Endothelial cell of umbilical vein (primary cell): ENCODE data around the gene NIN. TPM values are rescaled to one million over a fixed set of nuclear protein-coding genes. Genes with fewer than 3 reads are reported as not detected.

ENCODE experiments used
- BruUV-seq: library from RNA; stranded (reverse); fragments of 400-500 nt; replicated peaks from 2 replicates; lab custom pipeline; 2021; lab: Mats Ljungman, UMichigan
- CTCF ChIA-PET: fragments of 300-600, 350-600 bp; sonication (Branson Sonifier 250); formaldehyde crosslinking; loops from one replicate; lab custom pipeline; 2021; ENCODE audit warnings: antibody characterized with exemption, inconsistent platforms; lab: Charles Lee
- POLR2A ChIA-PET: fragments of 300-600, 350-600 bp; sonication (Branson Sonifier 250); formaldehyde crosslinking; loops from one replicate; lab custom pipeline; 2021; ENCODE audit warnings: antibody characterized with exemption, inconsistent platforms; lab: Charles Lee
- DNase-seq: peaks from one replicate; pipeline ENCODE4 v3.0.0-alpha.2; 2011; ENCODE audit warnings: low read depth, low spot score
- FAIRE-seq: peaks from 2 replicates; lab custom pipeline; 2011; peaks lifted over from hg19 to GRCh38; lab: Jason Lieb, UNC
- H2AFZ ChIP-seq: 2 replicates; pipeline ENCODE4 v1.6.0; 2012; ENCODE audit warnings: low read depth, low read length, control low read depth, inconsistent platforms
- H3K27ac ChIP-seq: 2 replicates; pipeline ENCODE4 v1.5.1; 2011; ENCODE audit warnings: low read depth, mild to moderate bottlenecking, control low read depth, low read length, moderate library complexity; ENCODE audit not compliant: insufficient read depth
- H3K27me3 ChIP-seq, 2 experiments: 2 replicates each; pipeline versions ENCODE4 v1.6.0 to v1.6.1; 2011; ENCODE audit warnings: low read length in 2 of 2, mixed read lengths in 1 of 2; ENCODE audit not compliant: control insufficient read depth in 2 of 2, insufficient read depth in 2 of 2
- H3K36me3 ChIP-seq, 2 experiments: 2 replicates in 1 of 2; 3 replicates in 1 of 2; pipeline ENCODE4 v1.5.1; 2011; ENCODE audit warnings: low read length in 2 of 2, mild to moderate bottlenecking in 1 of 2, moderate library complexity in 1 of 2; ENCODE audit not compliant: control insufficient read depth in 2 of 2, insufficient read depth in 2 of 2; ENCODE audit errors: extremely low read depth in 1 of 2
- H3K4me1 ChIP-seq: 3 replicates; pipeline ENCODE4 v1.5.1; 2011; ENCODE audit warnings: mild to moderate bottlenecking, low read length; ENCODE audit not compliant: control insufficient read depth, insufficient read depth; ENCODE audit errors: extremely low read depth
- H3K4me2 ChIP-seq: 2 replicates; pipeline ENCODE4 v1.6.1; 2011; ENCODE audit warnings: low read length, control low read depth, mixed read lengths; ENCODE audit not compliant: insufficient read depth
- H3K4me3 ChIP-seq, 3 experiments: fragments of 200-600 bp in 1 of 3; sonication (generic), shearing (Covaris generic) in 1 of 3; replicated peaks in 1 of 3; 2 replicates each; pipeline ENCODE4 v1.5.1; 2011 to 2016; ENCODE audit warnings: control low read depth in 3 of 3, low read length in 3 of 3, mild to moderate bottlenecking in 2 of 3, inconsistent platforms in 1 of 3, low read depth in 1 of 3, moderate library complexity in 1 of 3; ENCODE audit not compliant: insufficient read depth in 1 of 3
- H3K79me2 ChIP-seq: 2 replicates; pipeline ENCODE4 v1.6.0; 2012; ENCODE audit warnings: low read length, inconsistent platforms; ENCODE audit not compliant: control insufficient read depth, insufficient read depth
- H3K9ac ChIP-seq: replicated peaks from 2 replicates; pipeline ENCODE3; 2011; ENCODE audit warnings: low read length, control low read depth; ENCODE audit not compliant: insufficient read depth; ENCODE audit errors: extremely low read depth
- H3K9me1 ChIP-seq: replicated peaks from 3 replicates; pipeline ENCODE4 v1.6.0; 2011; ENCODE audit warnings: mild to moderate bottlenecking, low read length; ENCODE audit not compliant: control insufficient read depth, insufficient read depth; ENCODE audit errors: extremely low read depth
- H3K9me3 ChIP-seq: replicated peaks from 2 replicates; pipeline ENCODE4 v1.5.1; 2012; ENCODE audit warnings: low read length, inconsistent platforms; ENCODE audit not compliant: control insufficient read depth, insufficient read depth
- H4K20me1 ChIP-seq: replicated peaks from 2 replicates; pipeline ENCODE3; 2011; ENCODE audit warnings: mild to moderate bottlenecking, low read length; ENCODE audit not compliant: control insufficient read depth, insufficient read depth; ENCODE audit errors: extremely low read depth
- CTCF ChIP-seq, 2 donors: IDR thresholded peaks; 1 replicate in 1 of 2; 2 replicates in 1 of 2; pipeline ENCODE4 v1.5.1; 2011; ENCODE audit warnings: low read length in 2 of 2, mild to moderate bottlenecking in 2 of 2, moderate library complexity in 2 of 2, control low read depth in 1 of 2, inconsistent platforms in 1 of 2, low read depth in 1 of 2; ENCODE audit not compliant: insufficient read depth in 1 of 2; ENCODE audit errors: extremely low read depth in 1 of 2
- GATA2 ChIP-seq: IDR thresholded peaks from 2 replicates; pipeline ENCODE4 v1.7.0; 2011; ENCODE audit warnings: low read depth, mild to moderate bottlenecking, moderate library complexity, mixed read lengths, low read length; ENCODE audit not compliant: insufficient read length, insufficient read depth
- JUN ChIP-seq: IDR thresholded peaks from 2 replicates; pipeline ENCODE4 v1.6.1; 2011; ENCODE audit warnings: borderline replicate concordance, low read depth; ENCODE audit not compliant: insufficient read length, insufficient read depth
- MYC ChIP-seq: IDR thresholded peaks from one replicate; pipeline ENCODE4 v1.6.1; 2011; ENCODE audit warnings: mild to moderate bottlenecking, low read depth, low read length
- POLR2A ChIP-seq: IDR thresholded peaks from 2 replicates; pipeline ENCODE4 v1.6.1; 2012; ENCODE audit warnings: low read depth, mild to moderate bottlenecking, control low read depth, low read length
- dilution Hi-C: fragments of 300-500 bp; cut with MboI; formaldehyde crosslinking; loops from one replicate; pipeline ENCODE4 v1.15.0; 2019; ENCODE audit warnings: low sequenced_read_pairs; ENCODE audit not compliant: extremely low pct_ligation_motif_present
- intact Hi-C: fragments of 100-400 bp; cut with micrococcal nuclease; formaldehyde crosslinking; loops from one replicate; pipeline ENCODE4 v1.10.0; 2022
- polyA plus RNA-seq, 4 experiments: library from polyadenylated mRNA; depleted of rRNA in 3 of 4; stranded (reverse) in 3 of 4; unstranded in 1 of 4; fragments of >200 nt; gene quantifications; 2 replicates each; pipeline versions ENCODE4 v1.2.1 to v1.2.3, GENCODE V29; 2011 to 2012; ENCODE audit warnings: missing spikeins in 1 of 4
- small RNA-seq: library from RNA; depleted of rRNA; stranded (forward); fragments of <200 nt; gene quantifications from one replicate; pipeline ENCODE3, GENCODE V24; 2012; ENCODE audit warnings: low replicate concordance, low read depth; ENCODE audit not compliant: insufficient read depth, insufficient read length
- total RNA-seq: library from RNA; stranded (reverse); gene quantifications from 2 replicates; pipeline ENCODE4 v1.2.3, GENCODE V29; 2021

The NIN gene
- total and polyA plus RNA-seq, 2 donors (not counting 3 experiments of a cell fraction or from before 2014, with no cell fraction given), result 7.1 to 76.3 TPM

DNA sequence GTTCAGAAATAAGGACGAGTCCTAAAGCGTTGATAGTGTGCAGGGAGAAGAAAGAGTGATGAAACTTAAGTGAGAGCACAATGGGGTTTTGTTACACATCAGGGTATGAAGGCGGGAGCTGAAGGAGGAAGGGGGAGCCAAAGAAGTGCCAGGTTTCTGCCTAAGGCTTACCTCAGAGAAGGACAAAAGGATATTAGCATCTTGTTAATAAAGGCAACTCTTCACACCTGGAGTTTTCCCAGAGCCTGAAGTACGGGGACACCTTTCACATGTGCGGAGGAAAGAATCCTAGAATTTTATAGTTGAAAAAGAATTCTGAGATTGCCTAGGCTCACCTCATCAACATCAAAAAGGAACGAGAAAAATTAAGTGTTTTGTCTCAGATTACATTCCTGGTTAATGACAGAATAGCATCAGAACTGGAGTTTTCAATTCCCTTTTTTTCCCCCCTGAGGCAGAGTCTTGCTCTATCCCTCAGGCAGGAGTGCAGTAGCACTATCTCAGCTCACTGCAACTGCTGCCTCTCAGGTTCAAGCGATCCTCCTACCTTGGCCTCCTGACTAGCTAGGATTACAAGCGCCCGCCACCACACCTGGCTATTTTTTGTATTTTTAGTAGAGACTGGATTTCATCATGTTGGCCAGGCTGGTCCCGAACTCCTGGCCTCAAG, 160.6 kb downstream of the NIN start:
- Histone ChIP-seq H2AFZ (no peak overlapping the region), H3K9me1 (no peaks in the 10 kb centered on the region), H3K4me2 (no peak overlapping the region), H3K27ac (no peak overlapping the region), H3K36me3 (peaks cover 0 to 1% of the 10 kb centered on the region in 2 experiments), H4K20me1 (peaks cover 3% of the 10 kb centered on the region), H3K9me3 (no peaks in the 10 kb centered on the region), H3K27me3 (no peaks in the 10 kb centered on the region), H3K9ac (no peak overlapping the region), H3K4me3 (no peak overlapping the region), H3K4me1 (peaks cover 23% of the 10 kb centered on the region), H3K79me2 (peaks cover 24% of the 10 kb centered on the region)
- no peak for FAIRE-seq
- no peak for DNase-seq
- intact Hi-C loops (no loop called here), dilution Hi-C loops (no loop called here)
- BruUV-seq, result no TSS peak
- ChIA-PET POLR2A (interaction anchor here (0.6 kb wide), 1 partner anchor 532 kb away, joined by 3 read pairs; no protein-coding TSS in a partner anchor), CTCF (interaction anchor here (0.9 to 1.0 kb wide), 2 partner anchors 44 to 70 kb away, joined by 3 read pairs; no protein-coding TSS in a partner anchor)
- no peak for TF ChIP-seq JUN
- no peak for TF ChIP-seq MYC
- no peak for TF ChIP-seq CTCF (IDR thresholded peaks at IDR 0.05; ENCODE audit: extremely low read depth in 1 of 2, insufficient read depth in 1 of 2, low read depth in 1 of 2, low read length in 2 of 2)
- no peak for TF ChIP-seq GATA2
- TF ChIP-seq POLR2A, result no peak

Small RNA genes within 50 kb of the gene (small RNA-seq; reads per million reads assigned to genes)
- gene RF00593, result not detected

Other genes with a start within 250 kb of the NIN start
- 27.8 and 31.0 TPM in 2 replicates for gene SAV1, start 162.9 kb downstream of the NIN start, total RNA-seq
- gene SAV1, start 162.9 kb downstream of the NIN start, polyA plus RNA-seq, result 6.0 and 7.1 TPM in 2 replicates
- not detected in 2 replicates for gene ABHD12B, start 40.9 kb upstream of the NIN start, total RNA-seq
- gene ABHD12B, start 40.9 kb upstream of the NIN start, polyA plus RNA-seq, result not detected in 2 replicates
- 45.7 and 46.6 TPM in 2 replicates for gene PYGL, start 113.3 kb upstream of the NIN start, total RNA-seq
- gene PYGL, start 113.3 kb upstream of the NIN start, polyA plus RNA-seq, result 12.1 and 15.1 TPM in 2 replicates